Measurements from ENCODE around the gene GJD2. TPM values are rescaled to one million over a fixed set of nuclear protein-coding genes. Genes with fewer than 3 reads are reported as not detected.

The GJD2 gene
- polyA plus RNA-seq, 1 of the 3 experiments (the other 2 are of a cell fraction): not detected

- Histone ChIP-seq H3K9me3 (no peaks in the 10 kb centered on the region), H3K4me3 (ENCODE audit: low read depth in 2 of 2, low read length in 1 of 2) (no peak overlapping the region), H3K36me3 (replicated peaks in 1 of 2; ENCODE audit: control insufficient read depth in 1 of 2, insufficient read depth in 2 of 2, low read length in 1 of 2) (no peaks in the 10 kb centered on the region), H3K9ac (no peak overlapping the region), H4K20me1 (ENCODE audit: insufficient read depth) (no peaks in the 10 kb centered on the region), H3K9me2 (no peaks in the 10 kb centered on the region), H3K4me1 (ENCODE audit: control insufficient read depth in 1 of 2, insufficient read depth in 2 of 2, low read depth in 1 of 2, low read length in 1 of 2) (no peaks in the 10 kb centered on the region), H2AFZ (ENCODE audit: low read depth) (no peak overlapping the region), H3K79me2 (ENCODE audit: insufficient read depth) (no peaks in the 10 kb centered on the region), H3K27me3 (ENCODE audit: insufficient read depth) (no peaks in the 10 kb centered on the region), H3K4me2 (no peak overlapping the region), H3F3A (replicated peaks; ENCODE audit: insufficient read depth) (peaks cover 4% of the 10 kb centered on the region), H3K27ac (ENCODE audit: low read depth in 2 of 2, low read length in 1 of 2) (no peak overlapping the region)
- CTCF ChIA-PET: no interaction called here
- WGBS (ENCODE audit: low lambda C conversion rate): 52% methylated on average over 3 of the region's 3 CpGs
- DNase-seq: no peak
- no peak for TF ChIP-seq TAF1 (IDR thresholded peaks at IDR 0.05; ENCODE audit: borderline replicate concordance, low read depth, low read length)
- no peak for TF ChIP-seq POLR2AphosphoS5 (IDR thresholded peaks at IDR 0.05; ENCODE audit: low read depth, low read length)
- TF ChIP-seq NFIC (IDR thresholded peaks at IDR 0.05; ENCODE audit: borderline replicate concordance): no peak
- TF ChIP-seq ELF1 (IDR thresholded peaks at IDR 0.05): no peak
- TF ChIP-seq, protein P1, sequence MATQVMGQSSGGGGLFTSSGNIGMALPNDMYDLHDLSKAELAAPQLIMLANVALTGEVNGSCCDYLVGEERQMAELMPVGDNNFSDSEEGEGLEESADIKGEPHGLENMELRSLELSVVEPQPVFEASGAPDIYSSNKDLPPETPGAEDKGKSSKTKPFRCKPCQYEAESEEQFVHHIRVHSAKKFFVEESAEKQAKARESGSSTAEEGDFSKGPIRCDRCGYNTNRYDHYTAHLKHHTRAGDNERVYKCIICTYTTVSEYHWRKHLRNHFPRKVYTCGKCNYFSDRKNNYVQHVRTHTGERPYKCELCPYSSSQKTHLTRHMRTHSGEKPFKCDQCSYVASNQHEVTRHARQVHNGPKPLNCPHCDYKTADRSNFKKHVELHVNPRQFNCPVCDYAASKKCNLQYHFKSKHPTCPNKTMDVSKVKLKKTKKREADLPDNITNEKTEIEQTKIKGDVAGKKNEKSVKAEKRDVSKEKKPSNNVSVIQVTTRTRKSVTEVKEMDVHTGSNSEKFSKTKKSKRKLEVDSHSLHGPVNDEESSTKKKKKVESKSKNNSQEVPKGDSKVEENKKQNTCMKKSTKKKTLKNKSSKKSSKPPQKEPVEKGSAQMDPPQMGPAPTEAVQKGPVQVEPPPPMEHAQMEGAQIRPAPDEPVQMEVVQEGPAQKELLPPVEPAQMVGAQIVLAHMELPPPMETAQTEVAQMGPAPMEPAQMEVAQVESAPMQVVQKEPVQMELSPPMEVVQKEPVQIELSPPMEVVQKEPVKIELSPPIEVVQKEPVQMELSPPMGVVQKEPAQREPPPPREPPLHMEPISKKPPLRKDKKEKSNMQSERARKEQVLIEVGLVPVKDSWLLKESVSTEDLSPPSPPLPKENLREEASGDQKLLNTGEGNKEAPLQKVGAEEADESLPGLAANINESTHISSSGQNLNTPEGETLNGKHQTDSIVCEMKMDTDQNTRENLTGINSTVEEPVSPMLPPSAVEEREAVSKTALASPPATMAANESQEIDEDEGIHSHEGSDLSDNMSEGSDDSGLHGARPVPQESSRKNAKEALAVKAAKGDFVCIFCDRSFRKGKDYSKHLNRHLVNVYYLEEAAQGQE (IDR thresholded peaks at IDR 0.05; ENCODE audit: low read depth, low read length): no peak
- TF ChIP-seq, protein P2, sequence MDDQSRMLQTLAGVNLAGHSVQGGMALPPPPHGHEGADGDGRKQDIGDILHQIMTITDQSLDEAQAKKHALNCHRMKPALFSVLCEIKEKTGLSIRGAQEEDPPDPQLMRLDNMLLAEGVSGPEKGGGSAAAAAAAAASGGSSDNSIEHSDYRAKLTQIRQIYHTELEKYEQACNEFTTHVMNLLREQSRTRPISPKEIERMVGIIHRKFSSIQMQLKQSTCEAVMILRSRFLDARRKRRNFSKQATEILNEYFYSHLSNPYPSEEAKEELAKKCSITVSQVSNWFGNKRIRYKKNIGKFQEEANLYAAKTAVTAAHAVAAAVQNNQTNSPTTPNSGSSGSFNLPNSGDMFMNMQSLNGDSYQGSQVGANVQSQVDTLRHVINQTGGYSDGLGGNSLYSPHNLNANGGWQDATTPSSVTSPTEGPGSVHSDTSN (IDR thresholded peaks at IDR 0.05): no peak
- TF ChIP-seq CHD2 (IDR thresholded peaks at IDR 0.05; ENCODE audit: low read length, partially characterized antibody): no peak
- TF ChIP-seq JUND (IDR thresholded peaks at IDR 0.05): no peak
- TF ChIP-seq EZH2phosphoT487 (IDR thresholded peaks at IDR 0.05; ENCODE audit: borderline replicate concordance, low read depth): no peak
- TF ChIP-seq RAD21 (IDR thresholded peaks at IDR 0.05; ENCODE audit: low read length): no peak
- no peak for TF ChIP-seq RCOR1 (IDR thresholded peaks at IDR 0.05; ENCODE audit: low read length)
- TF ChIP-seq GATA2 (CRISPR knock-in tag; IDR thresholded peaks at IDR 0.05): no peak
- POLR2A ChIA-PET: no interaction called here
These were observed 24.1 kb downstream of the GJD2 start for GRCh38 chr15:34730701-34731100.

DNA sequence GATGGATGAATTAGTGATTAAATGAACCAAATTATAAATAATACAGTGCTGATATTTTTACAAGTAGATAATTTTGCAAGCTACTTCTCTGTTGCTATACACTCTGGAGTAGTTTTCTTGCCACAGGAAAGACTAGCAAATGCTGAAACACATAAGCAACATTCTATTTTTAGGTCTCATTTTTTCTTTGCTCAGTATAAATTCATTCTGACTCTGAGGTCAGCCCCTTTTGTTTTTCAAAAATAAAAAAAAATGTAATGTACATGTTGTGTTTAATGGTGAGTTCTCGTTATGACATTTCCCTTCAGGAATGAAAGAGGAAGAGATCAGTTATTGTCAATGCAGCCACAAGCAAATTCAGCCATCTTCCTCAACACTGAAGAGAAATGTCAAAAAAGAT, 24.9 kb downstream of the GJD2 start:
- CTCF ChIA-PET: interaction anchor here (0.9 to 1.2 kb wide), 3 partner anchors 10 to 31 kb away, joined by 3 to 4 read pairs (median 3); no protein-coding TSS in a partner anchor
- no peak for TF ChIP-seq RCOR1 (IDR thresholded peaks at IDR 0.05; ENCODE audit: low read length)
- no peak for TF ChIP-seq CHD2 (IDR thresholded peaks at IDR 0.05; ENCODE audit: low read length, partially characterized antibody)
- no peak for TF ChIP-seq MXI1 (IDR thresholded peaks at IDR 0.05; ENCODE audit: low read depth, low read length)
- TF ChIP-seq FOSL2 (IDR thresholded peaks at IDR 0.05; ENCODE audit: borderline replicate concordance, low read depth): no peak
- TF ChIP-seq, protein P3, sequence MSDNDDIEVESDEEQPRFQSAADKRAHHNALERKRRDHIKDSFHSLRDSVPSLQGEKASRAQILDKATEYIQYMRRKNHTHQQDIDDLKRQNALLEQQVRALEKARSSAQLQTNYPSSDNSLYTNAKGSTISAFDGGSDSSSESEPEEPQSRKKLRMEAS (IDR thresholded peaks at IDR 0.05; ENCODE audit: low read depth): no peak
- TF ChIP-seq, protein P4, sequence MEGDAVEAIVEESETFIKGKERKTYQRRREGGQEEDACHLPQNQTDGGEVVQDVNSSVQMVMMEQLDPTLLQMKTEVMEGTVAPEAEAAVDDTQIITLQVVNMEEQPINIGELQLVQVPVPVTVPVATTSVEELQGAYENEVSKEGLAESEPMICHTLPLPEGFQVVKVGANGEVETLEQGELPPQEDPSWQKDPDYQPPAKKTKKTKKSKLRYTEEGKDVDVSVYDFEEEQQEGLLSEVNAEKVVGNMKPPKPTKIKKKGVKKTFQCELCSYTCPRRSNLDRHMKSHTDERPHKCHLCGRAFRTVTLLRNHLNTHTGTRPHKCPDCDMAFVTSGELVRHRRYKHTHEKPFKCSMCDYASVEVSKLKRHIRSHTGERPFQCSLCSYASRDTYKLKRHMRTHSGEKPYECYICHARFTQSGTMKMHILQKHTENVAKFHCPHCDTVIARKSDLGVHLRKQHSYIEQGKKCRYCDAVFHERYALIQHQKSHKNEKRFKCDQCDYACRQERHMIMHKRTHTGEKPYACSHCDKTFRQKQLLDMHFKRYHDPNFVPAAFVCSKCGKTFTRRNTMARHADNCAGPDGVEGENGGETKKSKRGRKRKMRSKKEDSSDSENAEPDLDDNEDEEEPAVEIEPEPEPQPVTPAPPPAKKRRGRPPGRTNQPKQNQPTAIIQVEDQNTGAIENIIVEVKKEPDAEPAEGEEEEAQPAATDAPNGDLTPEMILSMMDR (IDR thresholded peaks at IDR 0.05): no peak
- TF ChIP-seq, protein P1 (IDR thresholded peaks at IDR 0.05; ENCODE audit: low read depth, low read length): no peak
- TF ChIP-seq RFX5 (IDR thresholded peaks at IDR 0.05; ENCODE audit: low read length): no peak
- TF ChIP-seq FOXM1 (IDR thresholded peaks at IDR 0.05; ENCODE audit: low read depth): no peak

More for the DNA sequence above, 24.9 kb downstream of the GJD2 start:
- no peak overlapping the region for H3K27ac ChIP-seq (ENCODE audit: low read depth in 2 of 2, low read length in 1 of 2)
- WGBS (ENCODE audit: low lambda C conversion rate): 36% methylated on average over 1 of the region's 1 CpG
- H3F3A ChIP-seq (replicated peaks; ENCODE audit: insufficient read depth): peaks cover 4% of the 10 kb centered on the region
- H3K4me2 ChIP-seq: no peak overlapping the region
- POLR2A ChIA-PET: no interaction called here
- no peaks in the 10 kb centered on the region for H3K9me2 ChIP-seq
- no peaks in the 10 kb centered on the region for H3K4me1 ChIP-seq (ENCODE audit: control insufficient read depth in 1 of 2, insufficient read depth in 2 of 2, low read depth in 1 of 2, low read length in 1 of 2)
- no peaks in the 10 kb centered on the region for H3K27me3 ChIP-seq (ENCODE audit: insufficient read depth)
- no peaks in the 10 kb centered on the region for H3K36me3 ChIP-seq (replicated peaks in 1 of 2; ENCODE audit: control insufficient read depth in 1 of 2, insufficient read depth in 2 of 2, low read length in 1 of 2)
- DNase-seq: no peak
- no peaks in the 10 kb centered on the region for H3K79me2 ChIP-seq (ENCODE audit: insufficient read depth)
- no peaks in the 10 kb centered on the region for H4K20me1 ChIP-seq (ENCODE audit: insufficient read depth)
- no peak overlapping the region for H3K4me3 ChIP-seq (ENCODE audit: low read depth in 2 of 2, low read length in 1 of 2)
- H3K9me3 ChIP-seq: no peaks in the 10 kb centered on the region
- H2AFZ ChIP-seq (ENCODE audit: low read depth): no peak overlapping the region
- H3K9ac ChIP-seq: no peak overlapping the region
